Posterior cingulate gyrus (tissue), 11 donors: ENCODE results near the gene SPARC.
"Not testable (repeated sequence)": the region's sequence is repeated elsewhere in the genome, so short reads cannot be mapped to it uniquely, and the experiment has no call there.

Experiments used
- DNase-seq, 10 donors: peaks; one replicate each; pipeline versions ENCODE4 v3.0.0 to v3.0.0-alpha.2; 2020 to 2021; ENCODE audit warnings: mixed read lengths in 3 of 10
- intact Hi-C: fragments of 100-400 bp; cut with DNase I; formaldehyde crosslinking; loops from one replicate; pipeline ENCODE4 v1.15.1; 2023

SPARC gene, protein sequence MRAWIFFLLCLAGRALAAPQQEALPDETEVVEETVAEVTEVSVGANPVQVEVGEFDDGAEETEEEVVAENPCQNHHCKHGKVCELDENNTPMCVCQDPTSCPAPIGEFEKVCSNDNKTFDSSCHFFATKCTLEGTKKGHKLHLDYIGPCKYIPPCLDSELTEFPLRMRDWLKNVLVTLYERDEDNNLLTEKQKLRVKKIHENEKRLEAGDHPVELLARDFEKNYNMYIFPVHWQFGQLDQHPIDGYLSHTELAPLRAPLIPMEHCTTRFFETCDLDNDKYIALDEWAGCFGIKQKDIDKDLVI

DNA sequence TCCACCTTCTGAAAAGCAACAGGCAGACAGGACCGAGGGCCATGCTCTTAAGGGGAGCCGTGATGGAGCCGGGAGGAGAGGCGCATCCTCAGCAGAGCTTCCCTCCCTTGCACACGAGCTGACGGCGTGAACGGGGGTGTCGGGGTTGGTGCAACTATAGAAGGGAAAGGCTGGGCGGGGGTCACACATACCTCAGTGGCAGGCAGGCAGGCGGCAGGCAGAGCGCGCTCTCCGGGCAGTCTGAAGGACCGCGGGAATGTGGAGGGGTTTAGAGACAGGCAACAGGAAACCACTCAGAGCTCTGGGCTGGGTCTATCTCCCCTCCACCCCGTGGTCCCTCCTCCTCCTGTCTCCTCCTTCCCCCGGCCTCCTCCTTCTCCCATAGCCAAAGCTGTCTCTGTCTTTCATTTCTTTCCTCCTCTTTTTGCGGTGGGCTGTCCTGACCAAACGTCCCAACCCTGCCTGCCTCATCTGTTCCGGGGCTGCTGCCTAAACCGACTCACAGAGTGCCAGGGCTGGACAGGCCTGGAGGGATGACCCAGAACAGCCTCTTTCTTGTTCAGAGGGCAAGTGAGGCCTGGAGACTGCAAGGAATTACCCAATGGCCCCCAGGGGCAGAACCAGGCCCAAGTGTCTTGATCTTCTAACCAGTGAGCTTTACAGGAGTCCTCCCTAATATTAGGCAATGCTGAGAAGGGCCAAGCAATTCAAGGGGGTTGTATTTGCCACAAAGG, at the start of gene SPARC:
Gene SPARC (minus strand): TSS at position 242 of the 734 bp plus-strand sequence. CDS start 10,727 bp downstream, outside the sequence.
- DNase-seq, result peak in 7 of 10 donors; percentile 40 to 93 (median 47)
- intact Hi-C loops, result no loop called here

DNA sequence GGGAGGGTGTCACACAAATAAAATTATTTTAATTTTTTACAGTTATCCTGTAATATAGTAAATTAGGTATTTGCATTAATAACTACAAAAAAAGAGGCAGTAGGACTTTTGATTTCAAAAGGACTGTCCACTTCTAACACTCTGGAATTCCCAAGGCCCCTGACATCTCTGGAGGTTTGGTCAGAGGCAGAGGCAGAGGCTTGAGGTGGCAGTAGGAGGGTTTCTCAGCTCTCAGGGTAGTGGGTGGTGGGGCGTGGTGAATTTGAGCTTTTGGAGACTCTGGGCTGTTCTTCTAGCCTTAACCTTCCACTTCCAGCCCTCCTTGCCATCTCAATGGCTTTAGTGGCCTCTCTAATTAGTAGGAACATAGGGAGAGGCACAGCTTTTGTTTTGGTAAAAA, 48.9 kb upstream of the SPARC start:
- DNase-seq, result no peak
- intact Hi-C loops, result no loop called here

DNA sequence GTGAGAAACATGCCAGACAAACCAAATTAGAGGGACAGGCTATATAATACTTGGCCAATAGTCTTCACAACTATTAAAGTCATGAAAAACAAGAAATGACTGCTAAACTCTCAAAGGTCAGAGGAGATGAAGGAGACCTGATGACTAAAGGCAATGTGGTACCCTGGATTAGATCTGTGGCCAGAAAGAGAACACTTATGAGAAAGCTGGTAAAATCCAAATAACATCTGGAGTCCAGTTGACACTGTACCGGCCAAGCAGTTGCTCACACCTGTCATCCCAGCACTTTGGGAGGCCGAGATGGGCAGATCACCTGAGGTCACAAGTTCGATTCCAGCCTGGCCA, 47.3 kb upstream of the SPARC start:
- DNase-seq, result no peak
- intact Hi-C loops, result no loop called here

DNA sequence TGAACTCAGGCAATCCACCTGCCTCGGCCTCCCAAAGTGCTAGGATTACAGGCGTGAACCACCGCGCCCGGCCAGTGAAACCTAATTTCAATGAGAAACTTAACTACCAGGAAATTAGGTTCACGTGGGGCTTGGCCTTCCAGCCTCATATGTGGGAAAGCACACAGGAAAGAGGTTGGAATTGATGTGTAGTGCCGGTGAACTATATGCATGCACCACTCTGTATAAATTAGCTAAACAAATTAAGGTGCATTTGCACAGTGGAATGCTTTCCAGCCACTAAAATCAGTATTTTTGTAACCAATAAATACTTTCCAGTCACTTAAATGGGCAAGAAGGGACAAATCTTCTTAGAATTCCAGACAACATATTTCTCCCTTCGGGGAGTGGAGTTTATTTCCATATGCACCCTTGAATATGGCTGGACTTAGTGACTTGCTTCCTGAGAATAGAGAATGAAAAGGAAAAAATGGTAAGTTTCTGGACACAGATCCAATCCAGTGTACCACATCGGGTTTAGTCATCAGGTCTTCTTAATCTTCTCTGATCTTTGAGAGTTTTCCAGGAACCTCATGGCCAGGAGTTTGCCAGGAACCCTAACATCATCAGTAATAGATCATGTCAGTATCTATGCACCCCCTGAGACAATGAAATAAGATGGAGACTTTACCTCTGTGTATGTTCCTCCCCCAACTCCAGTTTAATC, 46.8 kb upstream of the SPARC start:
- intact Hi-C loops, result no loop called here
- DNase-seq, result peak in 1 of 10 donors; percentile 32

DNA sequence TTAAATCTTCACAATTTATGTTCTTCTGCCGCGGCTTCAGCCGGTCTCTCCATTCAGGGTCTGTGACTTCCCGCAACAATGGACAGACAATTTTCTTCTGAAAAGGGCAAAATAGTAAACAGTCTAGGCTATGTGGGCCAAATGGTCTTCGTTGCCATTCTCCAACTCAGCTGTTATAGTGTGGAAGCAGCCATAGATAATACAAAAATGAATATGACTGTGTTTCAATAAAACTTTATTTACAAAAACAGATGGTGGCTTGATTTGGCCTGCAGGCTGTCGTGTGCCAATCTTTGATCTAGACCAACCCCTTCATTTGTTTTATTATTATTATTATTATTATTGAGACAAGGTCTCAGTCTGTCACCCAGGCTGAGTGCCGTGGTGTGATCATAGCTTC, 43.7 kb upstream of the SPARC start:
- intact Hi-C loops, result no loop called here
- no peak for DNase-seq

DNA sequence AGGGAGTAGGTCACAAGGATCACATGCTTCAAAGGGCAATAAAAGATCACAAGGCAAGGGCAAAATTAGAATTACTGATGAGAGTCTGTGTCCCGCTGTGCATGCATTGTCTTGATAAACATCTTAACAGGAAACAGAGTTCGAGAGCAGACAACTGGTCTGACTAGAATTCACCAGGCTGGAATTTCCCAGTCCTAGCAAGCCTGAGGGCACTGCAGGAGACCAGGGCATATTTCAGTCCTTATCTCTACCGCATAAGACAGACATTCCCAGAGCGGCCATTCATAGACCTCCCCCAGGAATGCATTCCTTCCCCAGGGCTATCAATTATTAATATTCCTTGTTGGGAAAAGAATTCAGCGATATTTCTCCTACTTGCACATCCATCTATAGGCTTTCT, 42.9 kb upstream of the SPARC start:
- intact Hi-C loops, result loop anchor here (10.0 kb wide), 1 partner anchor 205 kb away; no protein-coding TSS in a partner anchor
- DNase-seq, result not testable (repeated sequence)

DNA sequence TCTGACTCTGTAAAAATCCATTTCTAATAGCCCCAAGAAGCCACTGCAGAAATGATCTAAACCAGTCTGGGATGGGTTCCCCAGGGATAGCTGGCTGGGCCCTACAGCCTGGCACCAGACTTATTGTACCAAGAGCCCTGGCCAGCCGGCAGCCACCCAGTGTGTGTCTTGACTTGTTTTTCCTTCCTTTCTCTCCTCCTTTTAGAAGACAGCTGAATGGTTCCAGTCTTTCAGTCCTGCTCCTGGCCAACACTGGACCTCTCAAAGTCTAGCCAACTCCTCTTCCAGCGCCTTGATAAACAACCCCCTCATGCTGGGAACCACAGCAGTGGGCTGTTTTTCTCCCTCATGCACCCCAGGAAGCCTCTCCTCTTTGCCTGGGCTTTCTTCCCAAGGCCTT, 37.6 kb upstream of the SPARC start:
- intact Hi-C loops, result loop anchor here (10.0 kb wide), 1 partner anchor 200 kb away; no protein-coding TSS in a partner anchor
- DNase-seq, result peak in 3 of 10 donors; percentile 41 to 84 (median 82)

DNA sequence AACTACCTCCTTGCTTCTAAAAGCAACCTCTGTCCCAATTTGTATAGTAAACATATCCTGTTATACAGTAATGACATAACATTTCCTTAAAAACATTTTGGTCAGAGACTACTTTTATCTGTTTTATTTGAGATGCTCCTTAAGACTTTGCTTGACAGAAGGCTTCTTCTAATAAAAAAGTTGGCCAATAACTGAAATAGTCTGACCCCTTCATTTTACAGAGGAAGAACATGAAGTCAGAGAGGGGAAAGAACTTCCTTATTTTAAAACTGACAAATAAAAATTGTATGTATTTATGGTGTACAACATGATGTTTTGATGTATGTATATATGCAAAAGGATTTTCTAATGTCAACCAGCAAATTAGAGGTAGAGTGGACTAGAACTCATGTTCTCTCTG, 35.8 kb upstream of the SPARC start:
- no peak for DNase-seq
- intact Hi-C loops, result loop anchor here (10.0 kb wide), 1 partner anchor 198 kb away; no protein-coding TSS in a partner anchor

DNA sequence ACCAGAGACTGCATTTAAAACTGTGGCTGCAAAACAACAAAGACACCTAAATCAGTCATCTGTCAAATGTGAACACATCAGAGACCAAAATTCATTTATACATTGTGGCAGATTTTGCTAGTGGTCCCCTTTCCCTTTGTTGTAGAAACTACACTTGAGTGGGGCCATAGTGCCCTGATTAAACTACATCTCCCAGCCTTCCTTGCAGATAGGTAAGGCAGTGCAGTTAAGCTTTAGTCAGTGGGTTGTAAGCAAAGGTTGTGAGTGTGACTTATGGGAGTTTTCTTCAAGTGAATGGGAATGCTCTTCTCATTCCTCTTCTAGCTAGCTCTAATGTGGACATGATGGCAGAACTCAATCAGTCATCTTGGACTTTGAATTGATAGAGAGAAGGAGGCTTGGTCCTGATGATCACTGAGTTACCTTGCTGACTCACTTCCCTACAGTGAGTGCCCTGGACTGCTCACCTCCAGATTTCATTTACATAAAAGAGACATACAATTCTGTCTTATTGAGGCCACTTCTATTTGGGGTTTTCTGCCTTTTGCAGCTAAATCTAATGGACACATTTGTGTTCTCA, 35.2 kb upstream of the SPARC start:
- intact Hi-C loops, result loop anchor here (10.0 kb wide), 1 partner anchor 197 kb away; no protein-coding TSS in a partner anchor
- DNase-seq, result no peak

DNA sequence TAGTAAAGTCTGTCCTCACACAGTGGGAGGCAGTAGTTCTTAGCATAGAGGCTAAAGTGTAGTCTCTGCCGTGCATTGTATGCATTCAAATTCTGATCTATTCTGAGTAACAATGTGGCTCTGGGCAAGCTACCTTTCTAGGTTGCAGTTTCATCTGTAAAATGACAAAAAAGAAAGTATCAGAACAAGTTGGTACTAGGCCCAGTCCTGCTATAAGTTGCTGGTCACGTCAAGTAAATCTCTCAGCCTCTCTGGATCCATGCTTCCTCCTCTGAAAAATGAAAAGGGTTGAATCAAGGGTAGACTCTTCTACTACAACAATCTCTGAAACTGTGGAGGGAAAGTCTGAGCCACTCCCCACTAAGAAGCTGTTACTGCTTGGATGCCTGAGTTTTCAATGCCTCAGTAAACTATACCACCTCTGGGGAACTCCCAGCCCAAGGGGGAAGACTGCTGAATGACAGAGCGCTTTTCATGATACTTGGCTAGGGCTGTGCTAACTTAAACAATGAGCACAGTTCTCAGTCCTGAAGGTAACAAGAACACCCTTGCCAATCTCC, 34.5 kb upstream of the SPARC start:
- DNase-seq, result peak in 1 of 10 donors; percentile 6
- intact Hi-C loops, result loop anchor here (10.0 kb wide), 1 partner anchor 196 kb away; no protein-coding TSS in a partner anchor

DNA sequence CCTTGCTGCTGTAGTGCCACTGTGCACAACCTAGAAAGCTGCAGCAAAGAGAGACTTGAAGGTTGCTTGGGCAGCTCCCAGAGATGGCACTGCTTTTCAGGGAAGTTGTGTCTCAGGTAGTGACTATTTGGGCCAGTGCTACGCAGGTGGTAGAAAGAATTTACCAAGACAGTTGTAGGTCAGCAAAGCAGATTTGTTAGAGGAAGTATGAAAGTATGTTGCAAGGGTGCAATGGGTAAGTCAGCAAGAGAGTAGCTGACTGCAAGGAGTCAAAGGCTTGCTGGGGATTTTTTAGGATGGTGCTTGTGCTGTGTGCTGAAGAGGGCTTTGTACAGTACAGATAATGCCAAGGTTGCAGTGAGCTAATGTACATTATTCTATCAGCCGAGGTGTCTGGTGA, 33.5 kb upstream of the SPARC start:
- intact Hi-C loops, result loop anchor here (10.0 kb wide), 1 partner anchor 195 kb away; no protein-coding TSS in a partner anchor
- peak in 1 of 10 donors; percentile 20 for DNase-seq

DNA sequence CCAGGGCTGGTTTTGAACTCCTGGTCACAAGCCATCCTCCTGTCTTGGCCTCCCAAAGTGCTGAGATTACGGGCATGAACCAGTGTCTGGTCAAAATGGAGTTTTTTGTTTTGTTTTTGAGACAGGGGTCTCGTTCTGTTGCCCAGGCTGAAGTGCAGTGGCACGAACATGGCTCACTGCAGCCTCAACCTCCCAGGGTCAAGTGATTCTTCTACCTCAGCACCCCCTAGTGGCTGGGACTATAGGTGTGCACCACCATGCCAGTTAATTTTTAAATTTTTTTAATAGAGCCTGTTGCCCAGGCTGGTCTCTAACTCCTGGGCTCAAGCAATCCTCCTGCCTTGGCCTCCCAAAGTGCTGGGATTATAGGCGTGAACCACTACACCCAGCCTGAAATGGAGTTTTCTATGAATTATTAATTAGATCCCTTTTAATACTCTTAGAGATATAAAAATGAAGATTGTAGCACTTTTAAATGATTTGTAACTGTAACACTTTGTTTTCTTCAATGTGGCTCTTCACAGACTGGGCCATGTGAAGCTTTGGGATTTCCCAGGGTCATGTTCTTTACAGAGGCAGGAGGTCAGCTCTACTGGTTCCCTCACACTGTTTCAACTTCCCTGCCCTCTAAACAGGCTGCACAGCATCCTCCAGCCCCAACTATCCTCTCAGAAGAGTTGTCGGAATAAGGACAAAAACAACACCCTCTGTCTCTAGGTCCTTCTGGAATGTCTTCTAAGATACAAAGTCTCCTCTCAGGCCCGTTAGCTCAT, 32.7 kb upstream of the SPARC start:
- intact Hi-C loops, result loop anchor here (1.0 kb wide), 1 partner anchor 60 kb away; no protein-coding TSS in a partner anchor
- DNase-seq, result peak in 2 of 10 donors; percentile 56 to 57

DNA sequence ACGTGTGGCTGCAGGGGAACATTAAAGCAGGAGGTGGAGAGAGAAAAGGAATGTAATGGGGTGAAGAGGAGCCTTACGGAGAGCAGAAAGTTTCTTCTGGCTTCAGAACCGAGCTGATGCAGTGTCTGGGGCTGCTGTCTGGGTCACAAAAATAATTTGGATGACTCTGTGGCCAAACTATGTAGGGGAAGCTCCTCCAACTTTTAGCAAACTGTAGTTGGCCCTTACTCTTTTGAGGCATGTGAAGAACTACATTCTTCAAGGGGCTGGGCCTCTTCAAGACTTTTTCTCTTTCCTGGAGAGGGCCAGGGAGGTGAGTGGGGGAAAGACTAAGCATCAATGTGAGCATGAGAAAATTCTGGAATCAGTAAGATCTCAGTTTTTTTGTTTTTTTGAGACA, 31.9 kb upstream of the SPARC start:
- intact Hi-C loops, result loop anchor here (1.0 kb wide), 1 partner anchor 59 kb away; no protein-coding TSS in a partner anchor
- DNase-seq, result peak in 1 of 10 donors; percentile 8

DNA sequence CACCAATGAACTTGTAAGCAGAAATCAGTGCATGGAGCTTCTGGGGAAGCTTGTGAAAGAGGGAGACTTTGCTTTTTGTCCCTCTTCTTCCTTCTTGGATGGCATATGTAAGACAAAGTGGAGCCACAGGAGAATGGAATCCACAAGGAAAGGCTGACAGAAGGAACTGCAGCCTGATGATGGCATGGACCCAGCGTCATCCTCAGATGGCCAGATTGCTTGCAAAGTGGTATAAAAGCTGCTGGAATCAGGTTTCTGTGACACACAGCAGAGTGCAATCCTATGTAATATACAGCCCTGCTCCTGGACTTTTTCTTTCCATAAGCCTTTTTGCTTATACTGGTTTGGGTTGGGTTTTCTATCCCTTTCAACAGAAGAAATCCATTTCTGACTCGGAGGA, 31.4 kb upstream of the SPARC start:
- intact Hi-C loops, result no loop called here
- DNase-seq, result peak in 1 of 10 donors; percentile 57

DNA sequence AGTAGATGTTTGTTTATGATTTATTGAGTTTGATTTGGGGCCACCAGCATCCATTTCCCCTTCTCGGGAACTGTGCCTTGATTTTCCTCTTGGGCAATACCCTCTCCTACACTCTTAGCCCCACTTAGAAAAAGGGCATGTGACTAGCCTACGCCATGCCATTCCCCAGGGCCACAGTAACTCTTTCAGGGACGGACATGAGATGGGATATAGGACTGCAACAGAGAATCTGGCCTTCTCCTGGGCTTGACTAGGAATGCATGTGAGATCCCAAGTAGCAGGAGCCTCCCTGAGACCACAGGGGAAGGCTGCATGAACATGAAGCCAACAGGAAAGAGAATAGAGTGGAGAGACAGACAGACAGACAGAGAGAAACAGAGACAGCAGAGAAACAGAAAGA, 30.7 kb upstream of the SPARC start:
- peak in 1 of 10 donors; percentile 36 for DNase-seq
- intact Hi-C loops, result no loop called here

DNA sequence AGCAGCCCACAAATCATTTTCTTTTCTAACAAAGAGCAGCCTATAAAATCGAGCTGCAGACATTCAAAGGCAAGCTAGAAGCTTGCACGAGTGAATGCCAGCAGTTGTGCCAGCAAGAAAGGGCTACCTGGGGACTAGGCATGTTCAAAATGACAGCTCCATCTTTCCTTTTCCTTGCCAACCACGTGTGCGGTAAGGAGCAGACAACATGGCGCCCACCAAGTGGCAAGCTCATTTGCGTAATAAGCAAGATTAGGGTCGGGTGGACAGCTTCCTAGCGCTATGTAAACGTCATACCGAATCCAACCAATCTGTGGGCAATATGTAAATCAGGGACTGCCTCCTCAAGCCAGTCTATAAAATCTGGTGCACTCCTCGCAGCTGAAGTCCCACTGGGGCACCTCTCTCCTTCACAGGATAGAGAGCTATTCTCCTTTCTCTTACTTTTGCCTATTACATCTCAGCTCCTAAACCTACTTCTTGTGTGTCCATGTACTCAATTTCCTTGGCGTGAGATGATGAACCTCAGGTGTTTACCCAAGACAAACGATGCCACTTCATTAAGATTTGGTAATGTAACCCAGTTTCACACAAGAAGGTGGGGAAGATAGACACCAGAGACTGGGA, 22.5 kb upstream of the SPARC start:
- intact Hi-C loops, result no loop called here
- no peak for DNase-seq

DNA sequence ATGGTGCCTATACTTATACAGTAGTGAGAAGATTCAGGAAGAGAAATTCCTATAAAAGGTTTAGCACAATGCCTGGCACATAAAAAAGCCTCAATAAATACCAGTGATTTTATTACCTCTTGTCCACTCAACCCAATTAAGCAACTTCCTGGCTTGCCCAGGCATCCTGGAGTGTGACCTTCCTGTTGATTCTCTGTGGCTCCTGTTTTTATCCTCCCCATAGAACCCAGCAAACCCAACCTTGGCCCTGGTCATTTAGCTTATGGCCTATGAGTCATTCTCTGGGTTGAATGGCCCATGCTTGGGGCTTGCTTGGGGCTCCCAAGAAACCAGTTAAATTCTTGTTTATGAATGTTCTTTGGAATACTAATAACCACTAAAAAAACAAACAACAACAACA, 21.4 kb upstream of the SPARC start:
- no peak for DNase-seq
- intact Hi-C loops, result no loop called here

DNA sequence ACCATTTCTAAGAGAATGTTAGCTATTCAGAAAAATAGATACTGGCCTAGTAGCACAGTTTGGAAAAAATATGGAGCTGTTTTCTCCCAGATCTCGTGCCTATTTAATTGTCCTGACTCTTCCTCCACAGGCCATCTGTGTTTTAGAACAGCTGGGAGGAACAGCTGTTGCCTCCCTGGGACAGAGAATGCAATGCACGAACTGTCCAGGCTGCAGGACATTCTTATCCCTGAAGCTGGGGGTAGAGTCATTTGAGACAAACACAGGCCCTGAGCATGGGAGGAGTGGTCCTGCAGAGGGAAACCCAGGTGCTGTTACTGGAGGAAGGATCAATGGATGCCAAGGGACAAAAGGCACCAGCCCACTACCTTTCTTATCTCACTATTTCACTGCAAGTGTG, 20.9 kb upstream of the SPARC start:
- intact Hi-C loops, result no loop called here
- no peak for DNase-seq

DNA sequence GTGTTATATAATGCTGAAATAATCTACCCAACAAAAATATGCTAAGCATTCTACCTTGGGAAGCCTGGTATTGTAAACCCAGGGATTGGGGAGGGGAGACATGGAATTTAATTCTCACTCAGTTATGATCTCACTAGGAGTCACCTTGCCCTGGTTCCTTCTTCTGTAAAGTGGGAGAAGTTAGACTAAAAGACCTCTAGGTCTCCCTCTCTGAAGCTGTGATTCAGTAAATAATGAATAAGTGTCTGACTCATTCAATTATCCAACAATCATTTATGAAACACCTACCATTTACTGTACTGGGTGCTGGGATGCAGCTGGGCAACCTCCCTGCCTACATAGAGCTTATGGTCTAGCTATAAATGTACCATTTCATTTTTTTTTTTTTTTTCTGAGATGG, 20.2 kb upstream of the SPARC start:
- DNase-seq, result no peak
- intact Hi-C loops, result no loop called here
